K562 (cell line): Measurements from ENCODE around the gene ASPHD2. TPM values are rescaled to one million over a fixed set of nuclear protein-coding genes. Genes with fewer than 3 reads are reported as not detected.
A peak's percentile ranks its signal among the peaks of the same experiment; 100 is the strongest.

Experiments
- MGA ChIP-seq: fragments of 450-650 bp; IDR thresholded peaks from 2 replicates; pipeline ENCODE4 v1.6.1; 2016; ENCODE audit warnings: mild to moderate bottlenecking, moderate library complexity
- RBM25 ChIP-seq: fragments of 200-400 bp; formaldehyde crosslinking; IDR thresholded peaks from 2 replicates; pipeline ENCODE4 v1.6.1; 2018; ENCODE audit warnings: low read length, low read depth, moderate library complexity; ENCODE audit not compliant: severe bottlenecking
- polyA plus RNA-seq, 8 experiments: library from polyadenylated mRNA; depleted of rRNA in 4 of 8; stranded (reverse) in 5 of 8; unstranded in 3 of 8; fragments of >200 nt; fragmentation: Nextera tagmentation in 2 of 8; fragmentation: Illumina TruSeq in 1 of 8; extraction: Ambion mirVana in 2 of 8; extraction: Trizol in 1 of 8; gene quantifications; 2 replicates each; pipeline versions ENCODE4 v1.2.1 to v1.2.3, GENCODE V29; 2011 to 2014; ENCODE audit warnings: inconsistent platforms in 1 of 8, missing spikeins in 1 of 8
- total RNA-seq, 7 experiments: library from RNA; depleted of rRNA in 6 of 7; stranded (reverse); fragments of >200 nt in 6 of 7; fragmentation: Illumina TruSeq in 2 of 7; extraction: Trizol in 2 of 7; gene quantifications; 2 replicates each; pipeline versions ENCODE4 v1.2.1 to v1.2.3, GENCODE V29; 2011 to 2021; ENCODE audit warnings: low replicate concordance in 1 of 7

The ASPHD2 gene
- total and polyA plus RNA-seq, 9 of the 15 experiments (the other 6 are each of a cell fraction or from before 2014, with no cell fraction given) = 0.18 to 0.64 (median 0.36) TPM

DNA sequence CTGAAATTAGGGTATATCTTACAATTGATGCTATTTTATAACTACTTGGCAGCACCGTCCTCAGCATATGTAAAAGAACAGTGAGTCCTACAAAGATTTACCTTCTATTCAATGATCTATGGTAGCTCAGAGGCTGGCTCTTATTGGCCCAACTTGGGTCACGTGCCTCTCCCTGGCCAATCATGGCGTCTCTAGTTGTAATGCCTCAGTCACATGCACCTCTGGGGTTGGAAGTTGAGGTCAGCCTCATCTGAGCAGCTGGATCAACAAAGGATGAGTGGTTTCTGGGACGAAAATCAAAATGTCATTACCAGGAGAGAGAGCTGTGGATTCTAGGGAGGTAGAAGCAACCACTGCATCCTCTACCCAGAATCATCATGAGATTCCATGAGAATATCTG lies 22.9 kb upstream of the ASPHD2 start (continued):
- TF ChIP-seq MGA = peak; percentile 35
- peak; percentile 37 for TF ChIP-seq RBM25
